ENCODE measurements around the gene EPB41L4A.

The EPB41L4A gene

DNA sequence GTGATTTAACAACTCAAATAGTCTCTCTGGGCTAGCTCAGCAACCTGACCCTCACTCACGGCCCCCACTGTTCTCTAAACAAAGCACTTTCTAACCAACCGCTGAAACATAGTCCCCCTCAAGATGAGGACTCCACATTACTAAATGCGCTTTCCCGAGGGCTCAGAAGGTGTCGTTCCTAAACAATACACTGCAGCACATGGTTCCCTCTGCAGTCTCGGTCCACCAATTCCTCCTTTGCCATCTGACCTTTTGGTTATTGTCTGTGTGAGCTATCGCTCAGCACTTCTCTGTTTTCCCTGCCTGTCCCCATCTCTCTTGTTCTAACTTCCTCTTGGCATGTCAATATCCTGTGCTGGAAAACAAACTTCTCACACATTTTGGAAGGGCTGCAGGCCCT is 7.2 kb downstream of the EPB41L4A start:
- H3K4me1 ChIP-seq (ENCODE audit: control insufficient read depth, insufficient read depth, low read length), result peaks cover 4% of the 10 kb centered on the region; the same call in 1 of the 2 replicates
- no peak overlapping the region for H3K27ac ChIP-seq (ENCODE audit: extremely low read depth, low read depth, low read length)
- H3K36me3 ChIP-seq (ENCODE audit: control insufficient read depth in 2 of 2, insufficient read depth in 1 of 2, low read length in 2 of 2), result no peaks in the 10 kb centered on the region
- no peak overlapping the region for H3K4me3 ChIP-seq (ENCODE audit: low read depth, low read length)
- POLR2A ChIA-PET, result no interaction called here
- no peaks in the 10 kb centered on the region for H3K9me3 ChIP-seq (ENCODE audit: control insufficient read depth, insufficient read depth, low read depth, low read length)
- TF ChIP-seq ZFHX2 (tag by site-specific recombination; conservative IDR thresholded peaks at IDR 0.05), result no peak
- no peak for TF ChIP-seq SETDB1 (IDR thresholded peaks at IDR 0.05; ENCODE audit: insufficient read length, low read length)
- no peak for TF ChIP-seq ZNF792 (tag by site-specific recombination; IDR thresholded peaks at IDR 0.05)
- no peak for TF ChIP-seq ZNF623 (tag by site-specific recombination; IDR thresholded peaks at IDR 0.05)
- TF ChIP-seq ZNF248 (tag by site-specific recombination; IDR thresholded peaks at IDR 0.05), result no peak
- TF ChIP-seq, protein P1, sequence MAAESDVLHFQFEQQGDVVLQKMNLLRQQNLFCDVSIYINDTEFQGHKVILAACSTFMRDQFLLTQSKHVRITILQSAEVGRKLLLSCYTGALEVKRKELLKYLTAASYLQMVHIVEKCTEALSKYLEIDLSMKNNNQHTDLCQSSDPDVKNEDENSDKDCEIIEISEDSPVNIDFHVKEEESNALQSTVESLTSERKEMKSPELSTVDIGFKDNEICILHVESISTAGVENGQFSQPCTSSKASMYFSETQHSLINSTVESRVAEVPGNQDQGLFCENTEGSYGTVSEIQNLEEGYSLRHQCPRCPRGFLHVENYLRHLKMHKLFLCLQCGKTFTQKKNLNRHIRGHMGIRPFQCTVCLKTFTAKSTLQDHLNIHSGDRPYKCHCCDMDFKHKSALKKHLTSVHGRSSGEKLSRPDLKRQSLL (tag by site-specific recombination; IDR thresholded peaks at IDR 0.05), result no peak
- no peak for TF ChIP-seq TCF7L2 (IDR thresholded peaks at IDR 0.05; ENCODE audit: borderline replicate concordance, low read depth, low read length)
- CTCF ChIA-PET, result interaction anchor here (0.9 kb wide), 1 partner anchor 345 kb away, joined by 3 read pairs; no protein-coding TSS in a partner anchor

DNA sequence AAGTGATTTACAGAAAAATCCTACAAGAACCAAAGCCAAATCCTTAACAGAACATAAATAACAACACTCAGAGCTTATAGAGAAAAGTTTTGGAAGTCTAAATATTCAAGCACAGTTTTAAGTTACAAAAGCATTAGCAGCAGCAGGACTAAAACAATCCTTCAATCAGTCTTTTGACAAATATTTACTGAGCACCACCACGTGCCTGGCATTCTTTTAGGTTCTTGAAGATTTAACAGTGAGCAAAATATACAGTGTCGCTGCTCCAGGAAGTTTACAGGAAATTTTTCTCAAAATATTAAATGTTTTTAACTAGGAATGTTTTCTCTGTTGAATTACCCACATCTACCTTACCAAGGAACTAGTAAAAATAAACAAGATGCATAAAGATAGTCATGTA is 11.4 kb downstream of the EPB41L4A start:
- CTCF ChIA-PET, result no interaction called here
- no peak overlapping the region for H3K27ac ChIP-seq (ENCODE audit: extremely low read depth, low read depth, low read length)
- peaks cover 4% of the 10 kb centered on the region; the same call in 1 of the 2 replicates for H3K4me1 ChIP-seq (ENCODE audit: control insufficient read depth, insufficient read depth, low read length)
- H3K36me3 ChIP-seq (ENCODE audit: control insufficient read depth in 2 of 2, insufficient read depth in 1 of 2, low read length in 2 of 2), result no peaks in the 10 kb centered on the region
- H3K9me3 ChIP-seq (ENCODE audit: control insufficient read depth, insufficient read depth, low read depth, low read length), result no peaks in the 10 kb centered on the region
- no peak overlapping the region for H3K4me3 ChIP-seq (ENCODE audit: low read depth, low read length)
- no peak for TF ChIP-seq ZNF24 (tag by site-specific recombination; IDR thresholded peaks at IDR 0.05)
- TF ChIP-seq, protein P2, sequence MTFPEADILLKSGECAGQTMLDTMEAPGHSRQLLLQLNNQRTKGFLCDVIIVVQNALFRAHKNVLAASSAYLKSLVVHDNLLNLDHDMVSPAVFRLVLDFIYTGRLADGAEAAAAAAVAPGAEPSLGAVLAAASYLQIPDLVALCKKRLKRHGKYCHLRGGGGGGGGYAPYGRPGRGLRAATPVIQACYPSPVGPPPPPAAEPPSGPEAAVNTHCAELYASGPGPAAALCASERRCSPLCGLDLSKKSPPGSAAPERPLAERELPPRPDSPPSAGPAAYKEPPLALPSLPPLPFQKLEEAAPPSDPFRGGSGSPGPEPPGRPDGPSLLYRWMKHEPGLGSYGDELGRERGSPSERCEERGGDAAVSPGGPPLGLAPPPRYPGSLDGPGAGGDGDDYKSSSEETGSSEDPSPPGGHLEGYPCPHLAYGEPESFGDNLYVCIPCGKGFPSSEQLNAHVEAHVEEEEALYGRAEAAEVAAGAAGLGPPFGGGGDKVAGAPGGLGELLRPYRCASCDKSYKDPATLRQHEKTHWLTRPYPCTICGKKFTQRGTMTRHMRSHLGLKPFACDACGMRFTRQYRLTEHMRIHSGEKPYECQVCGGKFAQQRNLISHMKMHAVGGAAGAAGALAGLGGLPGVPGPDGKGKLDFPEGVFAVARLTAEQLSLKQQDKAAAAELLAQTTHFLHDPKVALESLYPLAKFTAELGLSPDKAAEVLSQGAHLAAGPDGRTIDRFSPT (tag by site-specific recombination; IDR thresholded peaks at IDR 0.05), result no peak
- no peak for TF ChIP-seq FEZF1 (tag by site-specific recombination; IDR thresholded peaks at IDR 0.05)
- TF ChIP-seq, protein P3, sequence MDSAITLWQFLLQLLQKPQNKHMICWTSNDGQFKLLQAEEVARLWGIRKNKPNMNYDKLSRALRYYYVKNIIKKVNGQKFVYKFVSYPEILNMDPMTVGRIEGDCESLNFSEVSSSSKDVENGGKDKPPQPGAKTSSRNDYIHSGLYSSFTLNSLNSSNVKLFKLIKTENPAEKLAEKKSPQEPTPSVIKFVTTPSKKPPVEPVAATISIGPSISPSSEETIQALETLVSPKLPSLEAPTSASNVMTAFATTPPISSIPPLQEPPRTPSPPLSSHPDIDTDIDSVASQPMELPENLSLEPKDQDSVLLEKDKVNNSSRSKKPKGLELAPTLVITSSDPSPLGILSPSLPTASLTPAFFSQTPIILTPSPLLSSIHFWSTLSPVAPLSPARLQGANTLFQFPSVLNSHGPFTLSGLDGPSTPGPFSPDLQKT (IDR thresholded peaks at IDR 0.05; ENCODE audit: borderline replicate concordance, low read depth, low read length), result no peak
- no peak for TF ChIP-seq ZNF16 (tag by site-specific recombination; IDR thresholded peaks at IDR 0.05; ENCODE audit: low read depth)
- TF ChIP-seq ZFP3 (tag by site-specific recombination; IDR thresholded peaks at IDR 0.05; ENCODE audit: low read depth), result no peak
- no peak for TF ChIP-seq ZNF670 (tag by site-specific recombination; IDR thresholded peaks at IDR 0.05; ENCODE audit: low read depth)
- POLR2A ChIA-PET, result no interaction called here

DNA sequence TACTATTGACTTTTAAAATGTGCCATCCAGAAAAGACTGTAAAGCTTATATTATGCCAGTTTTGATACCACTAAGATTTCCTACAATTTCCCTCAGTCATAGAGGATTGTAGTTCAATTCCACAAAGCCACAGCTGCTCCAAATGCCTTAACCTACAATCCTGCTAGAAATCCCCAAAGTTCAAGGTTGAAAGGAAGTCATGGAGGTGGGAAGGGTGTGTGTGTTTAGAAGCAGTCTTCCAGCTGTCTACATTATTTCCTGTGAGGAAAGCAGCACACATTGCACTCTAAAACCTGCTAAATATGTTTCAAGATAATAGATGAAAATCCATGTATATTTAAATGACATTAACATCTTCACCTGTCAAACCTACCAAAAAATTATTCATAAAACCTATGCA is 11.8 kb downstream of the EPB41L4A start:
- CTCF ChIA-PET, result no interaction called here
- no peaks in the 10 kb centered on the region for H3K36me3 ChIP-seq (ENCODE audit: control insufficient read depth in 2 of 2, insufficient read depth in 1 of 2, low read length in 2 of 2)
- no peak overlapping the region for H3K27ac ChIP-seq (ENCODE audit: extremely low read depth, low read depth, low read length)
- no peaks in the 10 kb centered on the region for H3K9me3 ChIP-seq (ENCODE audit: control insufficient read depth, insufficient read depth, low read depth, low read length)
- peaks cover 4% of the 10 kb centered on the region; the same call in 1 of the 2 replicates for H3K4me1 ChIP-seq (ENCODE audit: control insufficient read depth, insufficient read depth, low read length)
- POLR2A ChIA-PET, result no interaction called here
- no peak overlapping the region for H3K4me3 ChIP-seq (ENCODE audit: low read depth, low read length)
- TF ChIP-seq ZFHX2 (tag by site-specific recombination; conservative IDR thresholded peaks at IDR 0.05) (no peak), ZNF530 (tag by site-specific recombination; IDR thresholded peaks at IDR 0.05; ENCODE audit: low read depth) (no peak), ZNF335 (tag by site-specific recombination; conservative IDR thresholded peaks at IDR 0.05) (no peak), ZNF157 (tag by site-specific recombination; IDR thresholded peaks at IDR 0.05) (no peak), ZNF571 (tag by site-specific recombination; IDR thresholded peaks at IDR 0.05) (no peak), ZSCAN30 (tag by site-specific recombination; IDR thresholded peaks at IDR 0.05) (no peak), ZNF510 (tag by site-specific recombination; IDR thresholded peaks at IDR 0.05; ENCODE audit: insufficient replicate concordance) (no peak)
- TF ChIP-seq, protein P4, sequence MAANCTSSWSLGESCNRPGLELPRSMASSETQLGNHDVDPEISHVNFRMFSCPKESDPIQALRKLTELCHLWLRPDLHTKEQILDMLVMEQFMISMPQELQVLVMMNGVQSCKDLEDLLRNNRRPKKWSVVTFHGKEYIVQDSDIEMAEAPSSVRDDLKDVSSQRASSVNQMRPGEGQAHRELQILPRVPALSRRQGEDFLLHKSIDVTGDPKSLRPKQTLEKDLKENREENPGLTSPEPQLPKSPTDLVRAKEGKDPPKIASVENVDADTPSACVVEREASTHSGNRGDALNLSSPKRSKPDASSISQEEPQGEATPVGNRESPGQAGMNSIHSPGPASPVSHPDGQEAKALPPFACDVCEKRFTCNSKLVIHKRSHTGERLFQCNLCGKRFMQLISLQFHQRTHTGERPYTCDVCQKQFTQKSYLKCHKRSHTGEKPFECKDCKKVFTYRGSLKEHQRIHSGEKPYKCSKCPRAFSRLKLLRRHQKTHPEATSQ (tag by site-specific recombination; IDR thresholded peaks at IDR 0.05), result no peak
- TF ChIP-seq, protein P5, sequence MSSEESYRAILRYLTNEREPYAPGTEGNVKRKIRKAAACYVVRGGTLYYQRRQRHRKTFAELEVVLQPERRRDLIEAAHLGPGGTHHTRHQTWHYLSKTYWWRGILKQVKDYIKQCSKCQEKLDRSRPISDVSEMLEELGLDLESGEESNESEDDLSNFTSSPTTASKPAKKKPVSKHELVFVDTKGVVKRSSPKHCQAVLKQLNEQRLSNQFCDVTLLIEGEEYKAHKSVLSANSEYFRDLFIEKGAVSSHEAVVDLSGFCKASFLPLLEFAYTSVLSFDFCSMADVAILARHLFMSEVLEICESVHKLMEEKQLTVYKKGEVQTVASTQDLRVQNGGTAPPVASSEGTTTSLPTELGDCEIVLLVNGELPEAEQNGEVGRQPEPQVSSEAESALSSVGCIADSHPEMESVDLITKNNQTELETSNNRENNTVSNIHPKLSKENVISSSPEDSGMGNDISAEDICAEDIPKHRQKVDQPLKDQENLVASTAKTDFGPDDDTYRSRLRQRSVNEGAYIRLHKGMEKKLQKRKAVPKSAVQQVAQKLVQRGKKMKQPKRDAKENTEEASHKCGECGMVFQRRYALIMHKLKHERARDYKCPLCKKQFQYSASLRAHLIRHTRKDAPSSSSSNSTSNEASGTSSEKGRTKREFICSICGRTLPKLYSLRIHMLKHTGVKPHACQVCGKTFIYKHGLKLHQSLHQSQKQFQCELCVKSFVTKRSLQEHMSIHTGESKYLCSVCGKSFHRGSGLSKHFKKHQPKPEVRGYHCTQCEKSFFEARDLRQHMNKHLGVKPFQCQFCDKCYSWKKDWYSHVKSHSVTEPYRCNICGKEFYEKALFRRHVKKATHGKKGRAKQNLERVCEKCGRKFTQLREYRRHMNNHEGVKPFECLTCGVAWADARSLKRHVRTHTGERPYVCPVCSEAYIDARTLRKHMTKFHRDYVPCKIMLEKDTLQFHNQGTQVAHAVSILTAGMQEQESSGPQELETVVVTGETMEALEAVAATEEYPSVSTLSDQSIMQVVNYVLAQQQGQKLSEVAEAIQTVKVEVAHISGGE (tag by site-specific recombination; conservative IDR thresholded peaks at IDR 0.05; ENCODE audit: low read depth), result no peak

All from HEK293 (cell line).